T47D (cell line): ENCODE measurements around the gene RTN4RL1.

Source experiments
- DNase-seq, 2 experiments: peaks; one replicate each; pipeline versions ENCODE4 v3.0.0 to v3.0.0-alpha.2; 2011 to 2012; ENCODE audit warnings: low read depth in 1 of 2, low spot score in 1 of 2
- JUND ChIP-seq: IDR thresholded peaks from 2 replicates; pipeline ENCODE4 v1.6.1; 2012; ENCODE audit warnings: low read depth
- in situ Hi-C: cut with HindIII; loops from 2 replicates; pipeline ENCODE4 v1.10.0; 2016; ENCODE audit warnings: low sequenced_read_pairs, low pct_unique_long_range_greater_than_20kb

Gene RTN4RL1

GRCh38 chr17:1946021-1946932 lies 78.9 kb downstream of the RTN4RL1 start:
- DNase-seq: peak in 1 of 2 experiments; percentile 87
- in situ Hi-C loops: no loop called here
- no peak for TF ChIP-seq JUND

DNA sequence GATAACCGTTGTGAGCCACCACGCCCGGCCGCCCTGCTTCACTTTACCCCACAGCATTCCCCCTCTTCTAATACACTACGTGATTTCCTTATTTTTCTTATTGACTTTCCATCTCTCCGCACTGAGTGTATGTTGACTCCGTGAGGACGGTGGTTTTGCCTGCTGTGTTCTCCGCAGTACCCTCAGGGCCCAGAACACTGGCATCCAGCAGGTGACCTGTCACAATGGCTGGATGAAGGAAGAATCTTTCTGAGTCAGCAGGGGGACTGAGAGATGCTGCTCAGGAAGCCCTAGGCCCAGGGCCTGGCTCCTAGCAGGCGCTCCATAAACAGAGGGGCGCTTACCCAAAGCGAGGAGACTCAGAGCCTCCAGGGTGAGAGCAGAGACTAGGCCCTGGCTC lies 79.5 kb downstream of the RTN4RL1 start:
- in situ Hi-C loops: no loop called here
- no peak for TF ChIP-seq JUND
- DNase-seq: peak; percentile 68 to 86

DNA sequence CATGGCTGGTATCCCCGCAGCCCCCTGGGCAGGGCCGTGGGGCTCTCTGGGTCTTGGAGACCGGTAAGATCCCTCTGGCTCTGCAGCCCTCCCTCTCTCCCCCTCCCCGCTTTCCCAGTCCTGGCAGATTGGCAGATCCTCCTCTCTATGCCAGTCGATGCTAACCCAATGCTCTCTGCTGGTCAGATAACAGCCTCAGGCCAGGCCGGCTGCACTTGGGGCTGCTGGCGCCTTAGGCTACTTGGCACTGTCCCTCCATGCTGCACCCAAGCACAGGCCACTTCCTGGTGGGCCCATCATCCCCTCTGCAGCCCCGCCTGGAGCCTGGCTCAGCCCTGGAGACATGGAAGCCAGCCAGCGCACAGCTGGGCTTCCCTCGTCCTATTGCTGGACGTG lies 81.7 kb downstream of the RTN4RL1 start:
- in situ Hi-C loops: no loop called here
- DNase-seq: no peak
- no peak for TF ChIP-seq JUND

DNA sequence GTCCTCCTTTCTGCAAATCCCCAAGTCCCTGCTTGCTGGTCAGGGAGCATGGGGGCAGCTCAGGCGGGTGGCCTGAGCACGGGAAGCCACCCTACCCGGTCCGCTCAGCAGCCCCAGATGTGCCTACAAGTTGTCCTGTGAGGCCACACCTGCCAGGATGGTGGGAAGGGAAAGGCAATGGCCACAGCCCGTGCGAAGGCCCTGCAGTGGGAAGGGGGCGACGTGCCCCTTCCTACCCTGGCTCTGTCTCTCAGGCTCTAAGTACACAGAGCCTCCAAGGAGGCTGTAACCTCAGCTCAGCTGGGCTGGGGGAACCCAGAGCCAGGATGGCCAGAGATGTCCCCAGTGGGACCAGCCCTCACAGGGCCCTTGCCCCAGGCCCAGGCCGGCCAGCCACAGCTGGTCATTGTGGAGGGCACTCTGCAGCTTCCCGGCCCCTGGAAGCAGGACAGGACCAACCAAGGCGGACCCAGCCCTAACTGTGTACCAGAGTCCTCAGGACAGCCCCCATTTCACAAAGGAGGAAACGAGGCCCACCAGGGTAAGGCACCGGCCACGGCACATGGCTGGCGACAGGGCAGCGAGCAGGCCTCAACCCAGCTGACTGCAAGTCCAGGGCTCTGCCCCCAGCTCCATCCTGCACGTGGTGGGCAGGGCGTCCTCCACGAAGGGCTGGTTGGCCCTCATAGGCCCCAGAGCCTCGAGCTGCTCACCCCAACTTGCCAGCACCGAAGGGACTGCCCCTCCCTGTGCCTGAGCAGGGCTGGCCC lies 82.3 kb downstream of the RTN4RL1 start:
- DNase-seq: no peak
- no peak for TF ChIP-seq JUND
- in situ Hi-C loops: no loop called here

DNA sequence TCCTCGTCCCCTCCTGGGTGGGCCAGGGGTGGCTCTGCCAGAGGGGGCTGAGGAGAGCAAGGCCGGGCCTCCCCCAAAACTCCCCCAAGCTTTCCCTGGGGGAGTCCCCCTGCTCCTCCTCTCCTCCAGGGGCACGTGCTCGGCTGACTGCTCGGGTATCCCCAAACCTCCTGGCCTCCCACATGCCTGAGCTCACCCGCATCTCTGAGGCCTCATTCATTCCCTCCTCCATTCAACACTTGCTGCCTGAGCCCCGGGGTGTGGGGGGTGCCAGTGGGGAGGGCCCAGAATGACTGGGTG lies 83.1 kb downstream of the RTN4RL1 start:
- DNase-seq: no peak
- no peak for TF ChIP-seq JUND
- in situ Hi-C loops: no loop called here

GRCh38 chr17:1941272-1942065 lies 83.7 kb downstream of the RTN4RL1 start:
- in situ Hi-C loops: no loop called here
- no peak for TF ChIP-seq JUND
- DNase-seq: no peak

DNA sequence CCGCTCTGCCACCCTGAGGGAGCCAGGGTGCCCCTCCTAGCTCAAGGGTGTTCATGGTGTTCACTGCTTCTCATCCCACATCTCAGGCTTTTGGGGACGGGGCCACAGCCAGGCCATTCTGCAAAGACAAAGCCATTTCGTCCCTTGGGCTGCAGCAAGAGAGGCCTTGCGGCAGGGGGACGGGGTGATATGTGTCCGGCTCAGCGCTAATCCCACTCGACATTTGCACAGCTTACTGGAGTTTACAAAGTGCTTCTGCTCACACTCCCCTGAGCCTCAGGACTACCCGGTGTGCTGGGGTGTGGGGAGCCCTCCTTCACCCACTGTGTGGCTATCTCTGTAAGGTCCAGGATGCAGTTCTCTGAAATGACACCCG lies 84.3 kb downstream of the RTN4RL1 start:
- no peak for DNase-seq
- no peak for TF ChIP-seq JUND
- in situ Hi-C loops: no loop called here

DNA sequence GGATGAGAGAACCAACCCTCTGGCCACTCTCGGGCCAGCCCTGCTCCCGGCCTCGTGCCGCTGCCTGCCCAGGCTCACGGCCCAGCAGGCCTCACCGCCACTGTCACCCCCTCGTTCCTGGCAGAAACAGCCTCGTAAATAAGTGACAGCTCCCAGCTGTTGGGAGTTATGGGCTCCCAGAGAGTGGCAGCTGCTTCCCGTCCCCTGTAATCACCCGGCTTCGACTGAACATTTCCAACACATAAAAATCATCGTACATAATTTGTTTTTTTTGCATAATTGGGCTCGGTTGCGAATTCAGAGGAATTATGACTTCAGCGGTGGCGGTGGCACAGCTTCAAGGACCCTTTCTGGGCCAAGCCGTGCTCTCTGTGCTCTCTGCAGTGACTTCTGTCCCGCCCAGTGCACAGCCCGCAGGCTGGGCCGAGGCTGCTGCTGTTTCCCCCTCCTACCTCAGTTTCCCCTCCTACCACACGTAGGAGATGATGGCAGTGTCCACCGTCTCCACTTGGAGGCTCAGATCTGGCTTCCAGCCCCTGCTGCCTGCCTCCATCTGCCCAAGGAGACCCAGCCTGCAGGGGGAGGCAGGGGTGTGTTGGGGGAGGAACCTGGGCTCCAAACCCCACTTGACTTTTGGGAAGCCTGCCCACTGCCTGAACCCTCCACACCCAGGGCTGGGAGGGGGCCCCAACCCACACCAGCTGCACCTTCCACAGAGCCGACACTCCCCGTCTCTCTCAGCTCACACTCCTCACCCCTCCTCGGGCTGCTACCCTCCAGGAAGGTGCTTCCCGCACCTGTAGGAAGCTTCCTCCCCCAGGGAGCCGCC lies 84.9 kb downstream of the RTN4RL1 start:
- no peak for DNase-seq
- in situ Hi-C loops: no loop called here
- TF ChIP-seq JUND: no peak

DNA sequence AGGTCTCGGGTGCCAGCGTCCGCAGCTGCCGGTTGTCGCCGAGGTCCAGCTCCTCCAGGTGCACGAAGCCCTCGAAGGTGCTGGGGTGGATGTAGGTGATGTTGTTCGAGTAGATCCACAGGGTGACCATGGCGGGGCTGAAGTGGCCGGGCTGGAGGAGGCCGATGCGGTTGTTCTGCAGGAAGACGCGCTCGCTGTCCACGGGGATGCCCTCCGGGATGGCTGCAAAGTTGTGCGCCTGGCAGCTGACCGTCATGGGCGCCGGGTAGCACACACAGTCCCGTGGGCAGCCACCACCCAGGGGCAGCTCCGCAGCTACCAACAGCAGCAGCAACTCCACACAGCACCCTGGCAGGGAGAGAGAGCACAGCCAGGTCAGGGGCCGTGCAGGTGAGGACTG lies 87.7 kb downstream of the RTN4RL1 start:
- no peak for DNase-seq
- no peak for TF ChIP-seq JUND
- in situ Hi-C loops: no loop called here

- TF ChIP-seq JUND: no peak
- in situ Hi-C loops: no loop called here
- no peak for DNase-seq
Measured at GRCh38 chr17:1936766-1937165, 88.4 kb downstream of the RTN4RL1 start.

DNA sequence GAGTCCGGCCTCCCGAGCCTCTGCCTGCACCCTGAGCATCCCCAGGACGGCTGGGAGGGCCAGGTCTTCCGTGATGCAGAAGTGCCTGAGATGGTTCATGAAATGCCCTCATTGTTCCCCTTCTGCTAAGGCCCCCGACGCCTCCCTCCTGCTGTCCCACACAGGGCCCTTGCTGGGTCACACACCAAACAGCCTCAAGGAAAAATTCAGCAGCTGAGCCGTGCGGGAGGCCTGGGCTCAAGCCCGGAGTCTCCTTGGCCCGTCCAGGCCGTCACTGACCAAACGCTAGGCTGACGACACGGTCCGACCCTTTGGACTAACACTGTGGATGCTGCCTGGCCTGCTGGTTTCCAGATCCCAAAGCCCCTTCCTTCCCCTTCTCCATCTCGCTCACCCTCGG lies 90.2 kb downstream of the RTN4RL1 start:
- TF ChIP-seq JUND: no peak
- in situ Hi-C loops: no loop called here
- DNase-seq: no peak
